GM23338 (cell line): ENCODE results near the gene DENND4A.
A peak's percentile ranks its signal among the peaks of the same experiment; 100 is the strongest.

Experiments used
- CREB1 ChIP-seq: fragments of 250-450 bp; sonication (Bioruptor Pico); IDR thresholded peaks from 2 replicates; pipeline ENCODE4 v1.5.0; 2020; ENCODE audit warnings: low read depth, mild to moderate bottlenecking, moderate library complexity
- EZH2 ChIP-seq: fragments of 200-600 bp; sonication (generic); IDR thresholded peaks from one replicate; pipeline ENCODE4 v1.8.0; 2017; ENCODE audit warnings: antibody characterized with exemption, mild to moderate bottlenecking, low read depth; ENCODE audit not compliant: unreplicated experiment
- EZH2phosphoT487 ChIP-seq: fragments of 200-600 bp; sonication (generic); IDR thresholded peaks from one replicate; pipeline ENCODE4 v1.8.1; 2018; ENCODE audit warnings: antibody characterized with exemption; ENCODE audit not compliant: unreplicated experiment
- JUNB ChIP-seq: IDR thresholded peaks from one replicate; pipeline ENCODE4 v1.6.1; 2016; ENCODE audit warnings: antibody characterized with exemption; ENCODE audit not compliant: unreplicated experiment
- NANOG ChIP-seq: IDR thresholded peaks from 2 replicates; pipeline ENCODE4 v1.6.1; 2016; ENCODE audit warnings: antibody characterized with exemption, borderline replicate concordance
- POLR2AphosphoS5 ChIP-seq: IDR thresholded peaks from 2 replicates; pipeline ENCODE4 v1.6.1; 2016; ENCODE audit warnings: antibody characterized with exemption, low read depth
- TF ChIP-seq, protein P1 (sequence below), 2 experiments: fragments of 200-600 bp in 1 of 2; sonication (generic) in 1 of 2; conservative IDR thresholded peaks; 2 replicates each; pipeline versions ENCODE4 v1.5.1 to v1.6.1; 2016 to 2017; ENCODE audit warnings: antibody characterized with exemption in 2 of 2, low read depth in 2 of 2, mild to moderate bottlenecking in 2 of 2, moderate library complexity in 1 of 2
- TF ChIP-seq, protein P2 (sequence below): fragments of 250-450 bp; sonication (Bioruptor Pico); IDR thresholded peaks from 2 replicates; pipeline ENCODE4 v1.5.0; 2020; ENCODE audit warnings: mild to moderate bottlenecking, moderate library complexity
- TF ChIP-seq, protein P3 (sequence below): IDR thresholded peaks from one replicate; pipeline ENCODE4 v1.6.1; 2018; ENCODE audit warnings: antibody characterized with exemption; ENCODE audit not compliant: unreplicated experiment

DNA sequence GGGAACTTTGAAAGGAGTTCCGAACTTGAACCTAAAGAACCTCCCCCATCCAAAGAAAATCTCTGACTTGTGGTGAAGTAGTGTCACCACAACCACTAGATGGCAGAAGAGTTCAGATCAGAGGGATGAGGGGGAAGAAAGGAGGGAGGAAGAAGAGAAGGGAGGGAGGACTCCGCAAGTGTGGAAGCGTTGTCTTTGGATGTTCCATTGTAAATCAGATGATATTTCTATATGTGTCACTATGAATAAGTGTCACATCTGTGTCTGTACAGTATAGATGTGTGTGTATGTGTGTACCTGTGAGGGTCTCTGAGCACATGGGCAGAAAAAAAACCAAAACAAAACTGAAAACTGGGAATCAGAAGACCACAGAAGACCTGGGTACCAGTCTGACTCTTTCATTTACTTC, 153.4 kb downstream of the DENND4A start:
- TF ChIP-seq, protein P1, sequence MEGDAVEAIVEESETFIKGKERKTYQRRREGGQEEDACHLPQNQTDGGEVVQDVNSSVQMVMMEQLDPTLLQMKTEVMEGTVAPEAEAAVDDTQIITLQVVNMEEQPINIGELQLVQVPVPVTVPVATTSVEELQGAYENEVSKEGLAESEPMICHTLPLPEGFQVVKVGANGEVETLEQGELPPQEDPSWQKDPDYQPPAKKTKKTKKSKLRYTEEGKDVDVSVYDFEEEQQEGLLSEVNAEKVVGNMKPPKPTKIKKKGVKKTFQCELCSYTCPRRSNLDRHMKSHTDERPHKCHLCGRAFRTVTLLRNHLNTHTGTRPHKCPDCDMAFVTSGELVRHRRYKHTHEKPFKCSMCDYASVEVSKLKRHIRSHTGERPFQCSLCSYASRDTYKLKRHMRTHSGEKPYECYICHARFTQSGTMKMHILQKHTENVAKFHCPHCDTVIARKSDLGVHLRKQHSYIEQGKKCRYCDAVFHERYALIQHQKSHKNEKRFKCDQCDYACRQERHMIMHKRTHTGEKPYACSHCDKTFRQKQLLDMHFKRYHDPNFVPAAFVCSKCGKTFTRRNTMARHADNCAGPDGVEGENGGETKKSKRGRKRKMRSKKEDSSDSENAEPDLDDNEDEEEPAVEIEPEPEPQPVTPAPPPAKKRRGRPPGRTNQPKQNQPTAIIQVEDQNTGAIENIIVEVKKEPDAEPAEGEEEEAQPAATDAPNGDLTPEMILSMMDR (conservative IDR thresholded peaks at IDR 0.05; ENCODE audit: low read depth in 2 of 2) = peak; percentile 90 to 98
- TF ChIP-seq POLR2AphosphoS5 = no peak
- no peak for TF ChIP-seq EZH2
- TF ChIP-seq, protein P2, sequence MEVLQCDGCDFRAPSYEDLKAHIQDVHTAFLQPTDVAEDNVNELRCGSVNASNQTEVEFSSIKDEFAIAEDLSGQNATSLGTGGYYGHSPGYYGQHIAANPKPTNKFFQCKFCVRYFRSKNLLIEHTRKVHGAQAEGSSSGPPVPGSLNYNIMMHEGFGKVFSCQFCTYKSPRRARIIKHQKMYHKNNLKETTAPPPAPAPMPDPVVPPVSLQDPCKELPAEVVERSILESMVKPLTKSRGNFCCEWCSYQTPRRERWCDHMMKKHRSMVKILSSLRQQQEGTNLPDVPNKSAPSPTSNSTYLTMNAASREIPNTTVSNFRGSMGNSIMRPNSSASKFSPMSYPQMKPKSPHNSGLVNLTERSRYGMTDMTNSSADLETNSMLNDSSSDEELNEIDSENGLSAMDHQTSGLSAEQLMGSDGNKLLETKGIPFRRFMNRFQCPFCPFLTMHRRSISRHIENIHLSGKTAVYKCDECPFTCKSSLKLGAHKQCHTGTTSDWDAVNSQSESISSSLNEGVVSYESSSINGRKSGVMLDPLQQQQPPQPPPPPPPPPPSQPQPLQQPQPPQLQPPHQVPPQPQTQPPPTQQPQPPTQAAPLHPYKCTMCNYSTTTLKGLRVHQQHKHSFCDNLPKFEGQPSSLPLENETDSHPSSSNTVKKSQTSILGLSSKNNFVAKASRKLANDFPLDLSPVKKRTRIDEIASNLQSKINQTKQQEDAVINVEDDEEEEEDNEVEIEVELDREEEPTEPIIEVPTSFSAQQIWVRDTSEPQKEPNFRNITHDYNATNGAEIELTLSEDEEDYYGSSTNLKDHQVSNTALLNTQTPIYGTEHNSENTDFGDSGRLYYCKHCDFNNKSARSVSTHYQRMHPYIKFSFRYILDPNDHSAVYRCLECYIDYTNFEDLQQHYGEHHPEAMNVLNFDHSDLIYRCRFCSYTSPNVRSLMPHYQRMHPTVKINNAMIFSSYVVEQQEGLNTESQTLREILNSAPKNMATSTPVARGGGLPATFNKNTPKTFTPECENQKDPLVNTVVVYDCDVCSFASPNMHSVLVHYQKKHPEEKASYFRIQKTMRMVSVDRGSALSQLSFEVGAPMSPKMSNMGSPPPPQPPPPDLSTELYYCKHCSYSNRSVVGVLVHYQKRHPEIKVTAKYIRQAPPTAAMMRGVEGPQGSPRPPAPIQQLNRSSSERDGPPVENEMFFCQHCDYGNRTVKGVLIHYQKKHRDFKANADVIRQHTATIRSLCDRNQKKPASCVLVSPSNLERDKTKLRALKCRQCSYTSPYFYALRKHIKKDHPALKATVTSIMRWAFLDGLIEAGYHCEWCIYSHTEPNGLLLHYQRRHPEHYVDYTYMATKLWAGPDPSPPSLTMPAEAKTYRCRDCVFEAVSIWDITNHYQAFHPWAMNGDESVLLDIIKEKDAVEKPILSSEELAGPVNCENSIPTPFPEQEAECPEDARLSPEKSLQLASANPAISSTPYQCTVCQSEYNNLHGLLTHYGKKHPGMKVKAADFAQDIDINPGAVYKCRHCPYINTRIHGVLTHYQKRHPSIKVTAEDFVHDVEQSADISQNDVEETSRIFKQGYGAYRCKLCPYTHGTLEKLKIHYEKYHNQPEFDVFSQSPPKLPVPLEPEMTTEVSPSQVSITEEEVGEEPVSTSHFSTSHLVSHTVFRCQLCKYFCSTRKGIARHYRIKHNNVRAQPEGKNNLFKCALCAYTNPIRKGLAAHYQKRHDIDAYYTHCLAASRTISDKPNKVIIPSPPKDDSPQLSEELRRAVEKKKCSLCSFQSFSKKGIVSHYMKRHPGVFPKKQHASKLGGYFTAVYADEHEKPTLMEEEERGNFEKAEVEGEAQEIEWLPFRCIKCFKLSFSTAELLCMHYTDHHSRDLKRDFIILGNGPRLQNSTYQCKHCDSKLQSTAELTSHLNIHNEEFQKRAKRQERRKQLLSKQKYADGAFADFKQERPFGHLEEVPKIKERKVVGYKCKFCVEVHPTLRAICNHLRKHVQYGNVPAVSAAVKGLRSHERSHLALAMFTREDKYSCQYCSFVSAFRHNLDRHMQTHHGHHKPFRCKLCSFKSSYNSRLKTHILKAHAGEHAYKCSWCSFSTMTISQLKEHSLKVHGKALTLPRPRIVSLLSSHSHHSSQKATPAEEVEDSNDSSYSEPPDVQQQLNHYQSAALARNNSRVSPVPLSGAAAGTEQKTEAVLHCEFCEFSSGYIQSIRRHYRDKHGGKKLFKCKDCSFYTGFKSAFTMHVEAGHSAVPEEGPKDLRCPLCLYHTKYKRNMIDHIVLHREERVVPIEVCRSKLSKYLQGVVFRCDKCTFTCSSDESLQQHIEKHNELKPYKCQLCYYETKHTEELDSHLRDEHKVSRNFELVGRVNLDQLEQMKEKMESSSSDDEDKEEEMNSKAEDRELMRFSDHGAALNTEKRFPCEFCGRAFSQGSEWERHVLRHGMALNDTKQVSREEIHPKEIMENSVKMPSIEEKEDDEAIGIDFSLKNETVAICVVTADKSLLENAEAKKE = no peak
- no peak for TF ChIP-seq NANOG
- no peak for TF ChIP-seq JUNB
- TF ChIP-seq EZH2phosphoT487 = no peak
- TF ChIP-seq CREB1 (CRISPR knock-in tag) = no peak
- TF ChIP-seq, protein P3, sequence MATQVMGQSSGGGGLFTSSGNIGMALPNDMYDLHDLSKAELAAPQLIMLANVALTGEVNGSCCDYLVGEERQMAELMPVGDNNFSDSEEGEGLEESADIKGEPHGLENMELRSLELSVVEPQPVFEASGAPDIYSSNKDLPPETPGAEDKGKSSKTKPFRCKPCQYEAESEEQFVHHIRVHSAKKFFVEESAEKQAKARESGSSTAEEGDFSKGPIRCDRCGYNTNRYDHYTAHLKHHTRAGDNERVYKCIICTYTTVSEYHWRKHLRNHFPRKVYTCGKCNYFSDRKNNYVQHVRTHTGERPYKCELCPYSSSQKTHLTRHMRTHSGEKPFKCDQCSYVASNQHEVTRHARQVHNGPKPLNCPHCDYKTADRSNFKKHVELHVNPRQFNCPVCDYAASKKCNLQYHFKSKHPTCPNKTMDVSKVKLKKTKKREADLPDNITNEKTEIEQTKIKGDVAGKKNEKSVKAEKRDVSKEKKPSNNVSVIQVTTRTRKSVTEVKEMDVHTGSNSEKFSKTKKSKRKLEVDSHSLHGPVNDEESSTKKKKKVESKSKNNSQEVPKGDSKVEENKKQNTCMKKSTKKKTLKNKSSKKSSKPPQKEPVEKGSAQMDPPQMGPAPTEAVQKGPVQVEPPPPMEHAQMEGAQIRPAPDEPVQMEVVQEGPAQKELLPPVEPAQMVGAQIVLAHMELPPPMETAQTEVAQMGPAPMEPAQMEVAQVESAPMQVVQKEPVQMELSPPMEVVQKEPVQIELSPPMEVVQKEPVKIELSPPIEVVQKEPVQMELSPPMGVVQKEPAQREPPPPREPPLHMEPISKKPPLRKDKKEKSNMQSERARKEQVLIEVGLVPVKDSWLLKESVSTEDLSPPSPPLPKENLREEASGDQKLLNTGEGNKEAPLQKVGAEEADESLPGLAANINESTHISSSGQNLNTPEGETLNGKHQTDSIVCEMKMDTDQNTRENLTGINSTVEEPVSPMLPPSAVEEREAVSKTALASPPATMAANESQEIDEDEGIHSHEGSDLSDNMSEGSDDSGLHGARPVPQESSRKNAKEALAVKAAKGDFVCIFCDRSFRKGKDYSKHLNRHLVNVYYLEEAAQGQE = no peak
